EL (cell line): ENCODE results near the gene PRKAG1.
A peak's percentile ranks its signal among the peaks of the same experiment; 100 is the strongest.
"Not testable (repeated sequence)": the region's sequence is repeated elsewhere in the genome, so short reads cannot be mapped to it uniquely, and the experiment has no call there.

ENCODE experiments used
- DNase-seq: peaks from one replicate; pipeline ENCODE4 v3.0.0-alpha.2; 2016

PRKAG1 gene

DNA sequence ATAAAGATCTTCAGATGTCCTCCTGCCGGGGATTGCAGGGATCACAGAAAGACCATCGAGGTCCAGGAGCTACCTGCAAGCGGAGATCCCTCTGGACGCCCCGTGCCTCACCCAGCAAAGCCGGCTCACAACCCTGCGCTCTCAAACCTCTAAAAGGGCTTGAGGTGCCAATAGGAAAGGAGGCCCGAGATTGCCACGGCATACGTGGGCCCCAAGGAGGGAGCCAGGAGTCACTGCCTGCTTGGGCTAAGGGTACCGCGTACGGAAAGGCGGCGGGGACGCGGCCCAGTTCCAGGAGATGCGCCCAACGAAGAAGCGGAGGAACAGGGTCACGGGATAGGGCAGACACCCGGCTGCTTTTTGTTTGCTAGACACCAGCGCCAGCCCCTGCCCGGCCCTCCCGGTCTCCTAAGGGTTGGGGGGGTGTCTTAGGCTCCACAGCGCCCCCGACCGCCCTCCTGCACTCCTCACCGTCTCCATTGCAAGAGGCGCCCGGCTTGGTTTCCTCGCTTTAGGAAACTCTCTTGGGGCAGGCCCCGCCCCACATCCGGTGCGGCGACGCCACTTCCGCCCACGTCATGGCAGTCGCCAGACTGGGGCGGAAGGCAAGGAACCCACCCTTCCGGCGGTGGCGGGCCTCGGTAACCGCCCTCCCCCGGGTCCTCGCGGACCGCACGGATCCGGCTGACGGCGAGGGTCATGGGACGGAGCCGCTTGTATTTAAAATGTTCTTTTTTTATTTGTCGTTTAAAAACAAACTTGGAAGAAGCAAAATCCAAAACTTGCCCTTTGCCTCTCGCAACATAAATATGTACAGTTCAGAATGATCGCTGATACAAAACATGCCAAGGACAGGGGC is at the start of gene PRKAG1:
Gene PRKAG1 (minus strand): TSS at position 516 of the 859 bp plus-strand sequence. CDS start 36 bp downstream, at position 480.
- peak; percentile 96 for DNase-seq

- DNase-seq = no peak
Observed at GRCh38 chr12:49066120-49066519, 47.5 kb upstream of the PRKAG1 start.

- no peak for DNase-seq
Observed at GRCh38 chr12:49064767-49065152, 46.2 kb upstream of the PRKAG1 start.

DNA sequence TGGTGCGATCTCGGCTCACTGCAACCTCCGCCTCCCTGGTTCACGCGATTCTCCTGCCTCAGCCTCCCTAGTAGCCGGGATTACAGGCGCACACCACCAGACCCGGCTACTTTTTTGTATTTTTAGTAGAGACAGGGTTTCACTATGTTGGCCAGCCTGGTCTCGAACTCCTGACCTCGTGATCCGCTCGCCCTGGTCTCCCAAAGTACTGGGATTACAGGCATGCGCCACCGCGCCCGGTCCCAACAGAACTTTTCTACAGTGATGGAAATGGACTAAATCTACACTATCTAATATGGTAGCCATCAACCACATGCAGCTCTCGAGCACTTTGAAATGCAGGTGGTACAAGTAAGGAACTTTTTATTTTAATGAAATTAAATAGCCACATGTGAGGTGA is 43.3 kb upstream of the PRKAG1 start:
- not testable (repeated sequence) for DNase-seq

- DNase-seq = peak; percentile 9
Observed at GRCh38 chr12:49061157-49061650, 42.6 kb upstream of the PRKAG1 start.

DNA sequence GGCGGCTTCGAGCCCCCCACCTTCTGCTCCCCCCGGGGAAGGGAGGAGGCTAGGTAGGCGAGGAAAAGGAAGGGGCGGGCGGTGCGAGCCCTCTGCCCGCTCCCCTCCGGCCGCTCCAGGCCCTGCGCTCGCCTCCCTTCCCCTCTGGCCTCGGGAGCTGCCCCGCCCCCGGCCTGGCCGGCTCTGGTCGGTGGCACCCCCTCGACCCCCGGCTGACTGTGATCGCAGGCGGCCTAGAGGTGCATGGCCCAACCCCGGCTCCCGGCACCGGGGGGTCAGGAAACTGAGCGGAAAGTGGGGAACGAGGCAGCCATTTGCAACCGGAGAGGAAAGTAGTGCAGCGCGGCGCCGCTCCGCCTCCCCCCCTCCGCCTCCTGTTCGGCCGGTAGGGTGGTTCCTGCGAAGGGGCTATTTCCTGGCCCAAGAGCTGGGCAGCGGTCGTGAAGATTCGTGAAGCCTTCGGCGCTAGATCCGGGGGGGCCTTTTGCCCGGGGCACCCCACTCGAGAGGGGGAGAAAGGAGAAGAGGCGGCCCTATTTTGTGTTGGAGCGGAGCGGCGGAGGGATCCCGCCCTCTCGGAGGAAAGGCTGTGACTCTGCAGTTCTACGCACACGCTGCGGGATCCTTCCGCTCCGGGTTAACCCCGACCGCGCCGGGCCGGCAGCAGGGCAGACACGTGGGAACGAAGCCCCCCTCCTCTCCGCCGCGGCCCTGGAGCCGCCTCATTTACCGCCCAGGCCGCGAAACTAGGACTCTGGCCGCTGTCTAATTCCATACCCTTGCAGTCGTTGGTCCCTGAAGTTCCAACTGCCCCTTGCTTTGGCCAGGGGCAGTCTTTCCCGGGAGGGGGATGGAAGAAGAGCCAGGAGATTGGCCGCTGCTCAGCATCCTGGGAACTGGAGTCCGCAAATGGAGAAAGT is 41.9 kb upstream of the PRKAG1 start, which contains the start of gene KMT2D:
Gene KMT2D (minus strand): TSS at position 558 of the 920 bp plus-strand sequence. CDS start 5,470 bp downstream, outside the sequence.
- DNase-seq = peak; percentile 94

GRCh38 chr12:49059299-49060171 is 41.0 kb upstream of the PRKAG1 start:
- peak; percentile 18 for DNase-seq

DNA sequence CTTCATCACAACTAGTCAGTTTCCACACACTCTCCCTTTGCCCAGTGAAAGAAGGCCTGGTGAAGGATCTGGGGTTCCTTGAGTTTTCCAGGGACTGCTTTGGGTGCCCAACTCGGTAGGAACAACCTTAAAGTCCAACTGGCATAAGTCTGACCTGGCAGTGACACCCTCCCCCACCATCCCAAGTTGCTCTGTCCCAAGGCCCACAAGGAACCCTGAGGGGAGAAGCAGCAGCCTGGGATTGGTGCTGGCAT is 40.4 kb upstream of the PRKAG1 start:
- DNase-seq = peak; percentile 9

DNA sequence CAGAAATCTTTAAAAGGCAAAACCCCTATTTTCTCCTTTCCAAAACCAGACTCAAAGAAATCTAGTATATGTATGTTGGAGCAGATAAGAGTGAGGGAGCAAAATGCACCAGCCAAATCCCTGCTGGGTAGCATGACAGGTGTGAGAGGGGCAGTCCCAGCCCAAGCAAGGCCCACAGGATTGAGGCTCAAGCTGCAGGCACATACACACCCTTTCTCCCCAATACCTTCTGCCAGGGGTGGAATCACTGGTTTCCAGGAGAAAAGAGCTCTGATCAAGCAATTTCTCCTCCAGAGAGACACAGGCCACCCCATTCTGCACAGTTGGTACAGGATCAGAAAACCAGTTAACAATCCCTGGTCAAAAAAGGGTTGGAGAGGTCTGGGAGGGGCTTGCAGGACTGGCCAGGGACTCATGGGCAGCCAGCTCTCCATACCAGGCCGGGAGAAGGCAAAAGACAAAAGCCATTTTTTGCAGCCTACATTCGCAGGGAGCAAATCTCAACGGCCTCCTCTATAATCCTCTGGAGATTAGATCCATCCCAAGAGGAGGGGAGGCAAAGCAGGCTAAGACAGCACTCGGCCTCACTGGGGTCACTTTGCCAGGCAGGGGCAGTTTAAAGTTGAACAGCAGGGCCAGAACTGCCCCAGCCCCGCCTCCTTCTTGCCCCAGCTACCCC is 39.9 kb upstream of the PRKAG1 start:
- DNase-seq = peak; percentile 10

GRCh38 chr12:49057888-49058287 is 39.3 kb upstream of the PRKAG1 start:
- peak; percentile 15 for DNase-seq

DNA sequence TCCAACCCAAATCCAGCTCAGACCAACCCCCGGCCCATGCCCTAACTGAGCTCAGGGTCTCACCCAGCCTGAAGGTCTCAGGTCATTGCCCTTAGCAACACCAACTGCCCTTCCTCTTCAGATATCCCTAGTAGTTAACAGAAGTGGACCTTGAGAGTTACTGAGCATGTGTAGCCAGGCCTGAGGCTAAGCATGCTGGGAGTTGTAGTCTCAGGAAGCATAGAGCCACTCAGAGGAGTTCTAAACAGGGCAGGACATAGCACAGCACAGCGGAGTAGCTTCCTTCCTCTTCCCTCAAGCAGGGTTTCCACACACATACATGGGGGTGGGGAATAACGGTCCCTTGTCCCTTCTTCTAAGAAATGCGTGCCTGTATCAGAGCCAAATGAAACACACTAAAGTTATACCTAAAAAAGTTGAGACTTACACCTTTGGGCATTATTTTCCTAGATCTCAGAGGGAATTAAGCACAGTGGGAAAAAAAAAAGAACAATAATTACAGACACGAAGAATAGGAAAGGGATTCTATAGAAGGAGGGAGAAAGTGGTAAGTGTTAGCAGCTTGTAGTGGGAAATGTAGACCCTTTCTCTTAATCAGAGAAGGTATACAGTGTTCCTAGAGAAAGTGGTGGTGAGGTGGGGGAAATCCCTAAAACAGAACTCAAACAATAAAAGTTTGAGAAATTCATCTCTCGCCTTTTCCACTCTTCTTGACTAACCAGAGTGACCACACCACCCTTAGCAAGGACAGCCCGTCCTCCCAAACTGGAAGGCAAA is 37.6 kb upstream of the PRKAG1 start:
- DNase-seq = peak; percentile 75

GRCh38 chr12:49055092-49055491 is 36.5 kb upstream of the PRKAG1 start:
- no peak for DNase-seq

DNA sequence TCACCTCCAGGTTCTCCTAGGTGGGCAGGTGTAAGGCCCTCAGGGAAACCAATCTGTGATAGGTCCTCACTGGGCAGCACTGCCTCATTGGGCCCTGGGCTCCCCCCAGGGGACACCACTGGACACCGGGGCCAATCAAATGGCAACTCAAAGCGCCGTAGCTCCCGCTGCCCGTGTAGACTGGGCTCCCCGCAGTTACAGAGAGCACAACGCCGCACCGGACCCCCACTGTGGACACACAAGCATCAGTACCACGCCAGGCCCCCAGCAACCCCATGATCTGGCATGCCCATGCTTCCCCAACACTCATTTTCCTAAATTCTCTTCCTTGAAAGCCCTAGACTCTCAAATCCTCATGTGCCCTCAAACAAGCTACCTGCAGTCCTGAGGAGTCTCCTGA is 35.9 kb upstream of the PRKAG1 start:
- DNase-seq = no peak

DNA sequence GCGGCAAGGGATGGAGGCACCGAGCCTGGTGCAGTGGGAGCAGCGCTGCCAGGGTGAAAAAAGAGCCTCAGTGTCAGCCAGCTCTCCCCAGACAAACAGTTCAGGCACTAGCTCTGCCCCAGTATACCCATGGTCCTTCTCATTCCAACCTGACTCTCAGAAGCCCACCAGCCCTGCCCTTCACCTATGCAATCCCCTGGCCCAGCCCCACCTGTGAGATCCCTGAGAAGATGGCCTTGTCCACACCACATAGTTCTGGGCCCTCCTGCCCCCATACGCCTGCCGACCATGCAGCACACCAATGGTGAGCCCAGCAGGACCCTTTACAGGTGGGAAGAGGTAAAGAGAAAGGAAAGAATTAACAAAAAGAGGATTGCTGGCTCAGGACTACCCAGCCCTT is 35.5 kb upstream of the PRKAG1 start:
- no peak for DNase-seq

DNA sequence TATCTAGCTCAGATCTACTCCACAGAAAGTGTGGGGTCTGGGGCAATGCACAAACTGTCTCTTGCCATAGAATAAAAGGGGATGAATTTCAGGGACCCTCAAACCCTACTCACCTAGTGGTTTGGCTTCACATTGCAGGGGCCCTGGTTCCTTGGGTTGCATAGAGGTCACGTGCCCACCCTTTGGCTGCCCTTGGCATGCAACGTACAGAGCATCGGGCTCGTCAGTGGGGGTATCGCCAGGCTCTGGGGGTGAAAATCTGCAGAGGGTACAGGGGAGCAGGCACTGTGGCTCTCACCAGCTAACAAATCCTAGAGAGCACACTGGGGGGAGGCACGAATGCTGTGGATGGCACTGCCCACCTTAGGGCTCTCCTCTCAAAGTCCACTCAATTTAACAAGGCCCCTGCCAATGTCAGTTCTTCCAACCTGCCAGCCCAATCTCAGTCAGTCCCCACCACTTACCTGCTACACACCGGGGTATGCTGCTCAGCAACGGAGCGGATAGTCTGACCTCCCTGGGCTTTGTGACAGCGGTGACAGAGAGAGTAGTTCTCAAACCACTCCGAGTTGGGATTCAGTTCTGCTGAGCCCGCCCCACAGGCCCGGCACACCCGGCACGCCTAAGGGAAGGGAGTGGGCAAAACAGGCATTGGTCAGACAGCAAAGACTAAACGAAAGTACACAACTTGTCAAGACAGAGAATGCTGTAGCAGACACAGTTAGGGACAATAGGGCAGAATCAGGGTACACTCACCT is 34.1 kb upstream of the PRKAG1 start:
- DNase-seq = no peak

- no peak for DNase-seq
Observed at GRCh38 chr12:49051777-49052438, 33.3 kb upstream of the PRKAG1 start.

- DNase-seq = no peak
Observed at GRCh38 chr12:49051373-49051764, 32.8 kb upstream of the PRKAG1 start.

- no peak for DNase-seq
Observed at GRCh38 chr12:49050507-49051372, 32.2 kb upstream of the PRKAG1 start.
